Muscle of leg (tissue), 11 donors: ENCODE data around the gene C1orf94. TPM values are rescaled to one million over a fixed set of nuclear protein-coding genes. Genes with fewer than 3 reads are reported as not detected.

Source experiments
- DNase-seq: peaks from one replicate; pipeline ENCODE4 v3.0.0; 2013
- H3K27ac ChIP-seq: one replicate; pipeline ENCODE4 v1.5.1; 2013; ENCODE audit warnings: mild to moderate bottlenecking, low read length, control low read depth
- H3K27me3 ChIP-seq: one replicate; pipeline ENCODE4 v1.6.1; 2013; ENCODE audit warnings: low read length; ENCODE audit not compliant: control insufficient read depth, insufficient read depth
- H3K36me3 ChIP-seq: one replicate; pipeline ENCODE4 v1.6.1; 2013; ENCODE audit warnings: low read length; ENCODE audit not compliant: control insufficient read depth, insufficient read depth
- H3K4me1 ChIP-seq: one replicate; pipeline ENCODE4 v1.6.1; 2013; ENCODE audit warnings: low read length; ENCODE audit not compliant: control insufficient read depth, insufficient read depth
- H3K4me3 ChIP-seq: one replicate; pipeline ENCODE4 v1.5.1; 2013; ENCODE audit warnings: low read length, control low read depth
- H3K9me3 ChIP-seq: replicated peaks from 2 replicates; pipeline ENCODE4 v1.6.1; 2013; ENCODE audit warnings: low read depth, low read length; ENCODE audit not compliant: control insufficient read depth
- WGBS: methylation state at CpG from one replicate; pipeline ENCODE4 v1.1.5; 2013; ENCODE audit warnings: missing lambda C conversion rate; ENCODE audit not compliant: insufficient coverage; 5-methylcytosine and 5-hydroxymethylcytosine counted together
- polyA plus RNA-seq, 8 donors: library from polyadenylated mRNA; unstranded; fragments of 120-200 nt; gene quantifications; one replicate each; pipeline versions ENCODE4 v1.2.1 to v1.2.3, GENCODE V29; 2013; ENCODE audit warnings: inconsistent platforms in 1 of 8, low replicate concordance in 1 of 8; ENCODE audit not compliant: insufficient read length in 8 of 8, insufficient read depth in 1 of 8
- total RNA-seq: library from RNA; stranded (reverse); fragments of 120-200 nt; gene quantifications from one replicate; pipeline ENCODE4 v1.2.4, GENCODE V29; 2013

C1orf94 gene
- total and polyA plus RNA-seq, 9 donors, result 0.05 to 0.12 (median 0.09) TPM; not detected in 4

- Histone ChIP-seq H3K9me3 (no peaks in the 10 kb centered on the region), H3K4me3 (no peak overlapping the region), H3K27ac (no peak overlapping the region), H3K27me3 (peaks cover 9% of the 10 kb centered on the region), H3K4me1 (no peaks in the 10 kb centered on the region), H3K36me3 (no peaks in the 10 kb centered on the region)
- DNase-seq, result no peak
- WGBS, result 0% methylated on average over 1 of the region's 5 CpGs
Observed at GRCh38 chr1:34268311-34268954, 91.7 kb downstream of the C1orf94 start.

Other genes with a start within 250 kb of the C1orf94 start
- 0.27 TPM for gene CSMD2, start 11.7 kb upstream of the C1orf94 start, total RNA-seq
- gene CSMD2, start 11.7 kb upstream of the C1orf94 start, polyA plus RNA-seq, result 1 to 10 TPM in 2 of 8 donors, under 1 TPM in 6; 0.43 to 1.6 (median 0.65) TPM